Cardiac muscle cell (in vitro differentiated cells and primary cell): ENCODE results near the gene C1orf210. TPM values are rescaled to one million over a fixed set of nuclear protein-coding genes. Genes with fewer than 3 reads are reported as not detected.

Experiments used
- DNase-seq, 2 donors: peaks; one replicate each; pipeline versions ENCODE4 v3.0.0 to v3.0.0-alpha.2; 2010 to 2017; ENCODE audit warnings: low read depth in 1 of 2, low spot score in 1 of 2
- H3K27ac ChIP-seq: fragments of 200-600 bp; sonication (generic); 2 replicates; pipeline ENCODE4 v1.5.1; 2016
- H3K27me3 ChIP-seq: fragments of 200-600 bp; sonication (generic); 2 replicates; pipeline ENCODE4 v1.6.0; 2016; ENCODE audit warnings: control low read depth
- H3K36me3 ChIP-seq: fragments of 200-600 bp; sonication (generic); 2 replicates; pipeline ENCODE4 v1.5.1; 2016; ENCODE audit warnings: control low read depth
- H3K4me1 ChIP-seq: fragments of 200-600 bp; sonication (generic); 2 replicates; pipeline ENCODE4 v1.8.1; 2017; ENCODE audit warnings: low read depth, mild to moderate bottlenecking, mixed run types
- H3K4me3 ChIP-seq: fragments of 200-600 bp; sonication (generic); 2 replicates; pipeline ENCODE4 v1.5.1; 2016; ENCODE audit warnings: mild to moderate bottlenecking
- H3K9me3 ChIP-seq: fragments of 200-600 bp; sonication (generic); 2 replicates; pipeline ENCODE4 v1.5.1; 2017; ENCODE audit warnings: low read depth, mild to moderate bottlenecking, control low read depth
- CTCF ChIP-seq: IDR thresholded peaks from 2 replicates; pipeline ENCODE4 v1.5.1; 2012; ENCODE audit warnings: low read depth, mild to moderate bottlenecking, low read length
- polyA plus RNA-seq: library from polyadenylated mRNA; unstranded; fragments of >200 nt; fragmentation: Nextera tagmentation; extraction: Ambion mirVana; gene quantifications from 2 replicates; pipeline ENCODE4 v1.2.1, GENCODE V29; 2016
- total RNA-seq: library from RNA; depleted of rRNA; stranded (reverse); fragments of >200 nt; gene quantifications from 2 replicates; pipeline ENCODE4 v1.2.3, GENCODE V29; 2016

C1orf210 gene
- total and polyA plus RNA-seq, 2 experiments from 2014 or later = 0.12 TPM; not detected in 1

- peak overlapping the region; percentile 62 for H3K27ac ChIP-seq
- TF ChIP-seq CTCF = no peak
- no peaks in the 10 kb centered on the region for H3K36me3 ChIP-seq
- no peak overlapping the region for H3K4me3 ChIP-seq
- H3K27me3 ChIP-seq = no peaks in the 10 kb centered on the region
- peaks cover 13% of the 10 kb centered on the region for H3K4me1 ChIP-seq
- no peaks in the 10 kb centered on the region for H3K9me3 ChIP-seq
- DNase-seq = no peak
These were observed 10.8 kb upstream of the C1orf210 start for GRCh38 chr1:43296207-43296606.

GRCh38 chr1:43294761-43295160 is 9.4 kb upstream of the C1orf210 start:
- no peak for TF ChIP-seq CTCF
- H3K4me3 ChIP-seq = no peak overlapping the region
- H3K9me3 ChIP-seq = no peaks in the 10 kb centered on the region
- H3K4me1 ChIP-seq = peaks cover 13% of the 10 kb centered on the region
- H3K36me3 ChIP-seq = no peaks in the 10 kb centered on the region
- H3K27me3 ChIP-seq = no peaks in the 10 kb centered on the region
- no peak for DNase-seq
- no peak overlapping the region for H3K27ac ChIP-seq

GRCh38 chr1:43293896-43294760 is 8.7 kb upstream of the C1orf210 start:
- Histone ChIP-seq H3K4me3 (no peak overlapping the region), H3K27me3 (no peaks in the 10 kb centered on the region), H3K4me1 (peaks cover 13% of the 10 kb centered on the region), H3K36me3 (no peaks in the 10 kb centered on the region), H3K9me3 (no peaks in the 10 kb centered on the region), H3K27ac (no peak overlapping the region)
- no peak for TF ChIP-seq CTCF
- peak in 1 of 2 donors; percentile 38 for DNase-seq

- no peak for DNase-seq
- H3K4me1 ChIP-seq = peaks cover 13% of the 10 kb centered on the region
- no peak for TF ChIP-seq CTCF
- no peaks in the 10 kb centered on the region for H3K36me3 ChIP-seq
- no peaks in the 10 kb centered on the region for H3K27me3 ChIP-seq
- H3K27ac ChIP-seq = no peak overlapping the region
- H3K9me3 ChIP-seq = no peaks in the 10 kb centered on the region
- no peak overlapping the region for H3K4me3 ChIP-seq
These were observed 7.8 kb upstream of the C1orf210 start for GRCh38 chr1:43293176-43293575.

- no peak for DNase-seq
- H3K4me3 ChIP-seq = no peak overlapping the region
- no peaks in the 10 kb centered on the region for H3K36me3 ChIP-seq
- no peaks in the 10 kb centered on the region for H3K27me3 ChIP-seq
- no peak for TF ChIP-seq CTCF
- no peaks in the 10 kb centered on the region for H3K9me3 ChIP-seq
- peaks cover 13% of the 10 kb centered on the region for H3K4me1 ChIP-seq
- no peak overlapping the region for H3K27ac ChIP-seq
These were observed 7.3 kb upstream of the C1orf210 start for GRCh38 chr1:43292679-43293078.
